ENCODE measurements around the gene LRRC74A. TPM values are rescaled to one million over a fixed set of nuclear protein-coding genes. Genes with fewer than 3 reads are reported as not detected.
"Not testable (repeated sequence)": the region's sequence is repeated elsewhere in the genome, so short reads cannot be mapped to it uniquely, and the experiment has no call there.

The LRRC74A gene
- total and polyA plus RNA-seq, 4 donors: 4.4 TPM; not detected in 3

DNA sequence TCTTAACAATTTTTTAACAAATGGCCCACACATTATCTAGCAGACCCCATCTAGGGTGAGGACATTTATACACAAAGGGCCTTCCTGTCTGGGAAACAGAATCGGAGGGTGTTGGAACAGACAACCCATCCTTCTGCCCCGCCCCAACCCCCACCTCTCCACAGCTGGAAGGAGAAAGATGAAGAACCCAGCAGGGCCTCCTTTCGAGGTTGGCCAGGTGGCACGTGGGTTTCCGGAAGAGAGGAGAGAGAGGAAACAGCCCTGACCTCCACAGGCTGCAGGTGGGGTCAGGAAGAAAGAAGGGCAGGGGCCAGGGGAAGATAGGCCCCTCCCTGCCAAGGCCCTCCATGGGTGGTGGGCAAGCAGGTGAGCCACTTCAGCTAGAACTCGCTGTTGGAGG lies 57.2 kb downstream of the LRRC74A start:
- 92 to 96% methylated on average over 6 of the region's 6 CpGs for WGBS, 2 donors
- DNase-seq (no peak), ATAC-seq (ENCODE audit: low FRiP score) (no peak)
- intact Hi-C loops (cut with DNase I): no loop called here
- H3K4me1 ChIP-seq (ENCODE audit: control insufficient read depth in 1 of 2, insufficient read depth in 2 of 2, low read length in 2 of 2): no peaks in the 10 kb centered on the region
- no peaks in the 10 kb centered on the region for H3K27me3 ChIP-seq (ENCODE audit: control insufficient read depth in 1 of 2, insufficient read depth in 2 of 2, low read length in 1 of 2)
- H3K4me3 ChIP-seq (ENCODE audit: low read length in 2 of 2): no peak overlapping the region
- no peaks in the 10 kb centered on the region for H3K9me3 ChIP-seq (ENCODE audit: control insufficient read depth, low read length)
- no peak overlapping the region for H3K27ac ChIP-seq (ENCODE audit: low read depth in 1 of 2, low read length in 2 of 2)
- no peaks in the 10 kb centered on the region for H3K36me3 ChIP-seq (ENCODE audit: control insufficient read depth in 1 of 2, insufficient read depth in 2 of 2, low read length in 1 of 2)

- H3K27ac ChIP-seq (ENCODE audit: low read depth in 1 of 2, low read length in 2 of 2): no peak overlapping the region
- no peaks in the 10 kb centered on the region for H3K9me3 ChIP-seq (ENCODE audit: control insufficient read depth, low read length)
- ATAC-seq (ENCODE audit: low FRiP score) (no peak), DNase-seq (no peak)
- H3K27me3 ChIP-seq (ENCODE audit: control insufficient read depth in 1 of 2, insufficient read depth in 2 of 2, low read length in 1 of 2): no peaks in the 10 kb centered on the region
- no peak overlapping the region for H3K4me3 ChIP-seq (ENCODE audit: low read length in 2 of 2)
- H3K36me3 ChIP-seq (ENCODE audit: control insufficient read depth in 1 of 2, insufficient read depth in 2 of 2, low read length in 1 of 2): no peaks in the 10 kb centered on the region
- intact Hi-C loops (cut with DNase I): no loop called here
- no peaks in the 10 kb centered on the region for H3K4me1 ChIP-seq (ENCODE audit: control insufficient read depth in 1 of 2, insufficient read depth in 2 of 2, low read length in 2 of 2)
- WGBS, 2 donors: 90 to 92% methylated on average over 6 of the region's 6 CpGs
Measured at GRCh38 chr14:76884394-76884793, 58.2 kb downstream of the LRRC74A start.

- Histone ChIP-seq H3K27ac (ENCODE audit: low read depth in 1 of 2, low read length in 2 of 2) (no peak overlapping the region), H3K4me1 (ENCODE audit: control insufficient read depth in 1 of 2, insufficient read depth in 2 of 2, low read length in 2 of 2) (no peaks in the 10 kb centered on the region), H3K4me3 (ENCODE audit: low read length in 2 of 2) (no peak overlapping the region), H3K9me3 (ENCODE audit: control insufficient read depth, low read length) (no peaks in the 10 kb centered on the region), H3K36me3 (ENCODE audit: control insufficient read depth in 1 of 2, insufficient read depth in 2 of 2, low read length in 1 of 2) (no peaks in the 10 kb centered on the region), H3K27me3 (ENCODE audit: control insufficient read depth in 1 of 2, insufficient read depth in 2 of 2, low read length in 1 of 2) (no peaks in the 10 kb centered on the region)
- peak; percentile 53 for ATAC-seq (ENCODE audit: low FRiP score)
- intact Hi-C loops (cut with DNase I): no loop called here
- WGBS, 2 donors: 91% methylated on average over 14 of the region's 14 CpGs
- DNase-seq: no peak
Measured at GRCh38 chr14:76884853-76885276, 58.7 kb downstream of the LRRC74A start.

DNA sequence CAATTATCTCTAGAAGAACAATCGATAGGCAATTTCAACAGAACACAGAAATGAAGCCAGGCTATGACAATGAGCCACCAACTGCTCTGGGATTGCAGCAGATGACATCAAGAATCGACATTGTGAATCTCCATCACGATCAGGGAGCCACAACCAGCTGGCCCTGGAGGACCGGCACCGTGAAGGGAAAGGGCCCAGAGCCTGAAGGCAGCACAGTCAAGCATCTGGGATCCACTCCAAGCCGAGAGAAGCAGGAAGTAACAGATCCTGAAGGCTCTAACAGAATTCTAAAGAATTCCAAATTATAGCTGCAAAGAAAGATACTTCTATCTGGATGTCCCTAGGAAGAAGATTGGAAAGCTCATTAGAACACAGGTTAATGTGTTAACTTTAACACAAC lies 61.0 kb downstream of the LRRC74A start:
- Histone ChIP-seq H3K4me3 (ENCODE audit: low read length in 2 of 2) (no peak overlapping the region), H3K9me3 (ENCODE audit: control insufficient read depth, low read length) (no peaks in the 10 kb centered on the region), H3K36me3 (ENCODE audit: control insufficient read depth in 1 of 2, insufficient read depth in 2 of 2, low read length in 1 of 2) (no peaks in the 10 kb centered on the region), H3K27me3 (ENCODE audit: control insufficient read depth in 1 of 2, insufficient read depth in 2 of 2, low read length in 1 of 2) (no peaks in the 10 kb centered on the region), H3K27ac (ENCODE audit: low read depth in 1 of 2, low read length in 2 of 2) (no peak overlapping the region), H3K4me1 (ENCODE audit: control insufficient read depth in 1 of 2, insufficient read depth in 2 of 2, low read length in 2 of 2) (no peaks in the 10 kb centered on the region)
- 25 to 27% methylated on average over 6 of the region's 6 CpGs for WGBS, 2 donors
- no peak for DNase-seq
- no peak for ATAC-seq (ENCODE audit: low FRiP score)
- intact Hi-C loops (cut with DNase I): no loop called here

DNA sequence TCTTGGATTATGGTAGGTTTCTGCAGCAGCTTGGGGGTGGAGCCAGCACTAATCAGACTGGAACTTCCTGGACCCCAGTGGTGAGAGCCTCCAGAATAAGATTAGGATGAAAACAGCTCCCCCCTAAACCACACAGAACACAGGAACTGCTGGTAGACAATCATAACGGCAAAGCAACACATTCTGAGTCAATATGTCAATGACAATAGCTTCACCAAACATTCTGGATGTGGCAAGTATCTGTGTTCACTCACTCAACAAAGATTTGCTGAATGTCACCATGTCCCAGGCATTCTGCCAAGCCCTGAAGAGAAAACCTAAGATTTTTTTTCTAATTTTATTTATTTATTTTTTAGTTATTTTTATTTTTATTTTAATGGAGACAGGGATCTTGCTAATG lies 65.2 kb downstream of the LRRC74A start:
- Histone ChIP-seq H3K9me3 (ENCODE audit: control insufficient read depth, low read length) (no peaks in the 10 kb centered on the region), H3K27ac (ENCODE audit: low read depth in 1 of 2, low read length in 2 of 2) (no peak overlapping the region), H3K36me3 (ENCODE audit: control insufficient read depth in 1 of 2, insufficient read depth in 2 of 2, low read length in 1 of 2) (no peaks in the 10 kb centered on the region), H3K4me1 (ENCODE audit: control insufficient read depth in 1 of 2, insufficient read depth in 2 of 2, low read length in 2 of 2) (no peaks in the 10 kb centered on the region), H3K4me3 (ENCODE audit: low read length in 2 of 2) (no peak overlapping the region), H3K27me3 (ENCODE audit: control insufficient read depth in 1 of 2, insufficient read depth in 2 of 2, low read length in 1 of 2) (no peaks in the 10 kb centered on the region)
- ATAC-seq (ENCODE audit: low FRiP score) (no peak), DNase-seq (no peak)
- WGBS, 2 donors: 76 to 77% methylated on average over 1 of the region's 1 CpG
- intact Hi-C loops (cut with DNase I): no loop called here

DNA sequence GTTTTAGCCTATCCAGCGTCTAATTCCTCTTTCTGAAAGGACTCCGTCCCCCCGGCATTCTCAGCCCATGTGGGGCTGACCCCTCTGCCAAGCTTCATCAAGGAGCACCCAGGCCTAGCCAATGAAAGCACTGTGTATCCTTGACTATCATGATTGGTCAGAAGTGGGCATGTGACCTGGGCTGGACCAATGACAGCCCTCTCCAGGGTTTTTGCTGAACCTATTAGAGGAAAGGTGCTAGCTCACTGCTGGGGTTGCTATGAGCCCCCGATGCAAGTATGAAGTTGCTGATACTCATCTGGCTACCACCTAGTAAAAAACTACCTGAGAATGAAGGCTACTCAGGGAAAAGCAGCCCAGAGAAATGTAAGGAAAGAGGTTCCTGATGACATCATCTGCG lies 68.1 kb downstream of the LRRC74A start:
- Histone ChIP-seq H3K27me3 (ENCODE audit: control insufficient read depth in 1 of 2, insufficient read depth in 2 of 2, low read length in 1 of 2) (no peaks in the 10 kb centered on the region), H3K9me3 (ENCODE audit: control insufficient read depth, low read length) (no peaks in the 10 kb centered on the region), H3K4me1 (ENCODE audit: control insufficient read depth in 1 of 2, insufficient read depth in 2 of 2, low read length in 2 of 2) (no peaks in the 10 kb centered on the region), H3K4me3 (ENCODE audit: low read length in 2 of 2) (no peak overlapping the region), H3K36me3 (ENCODE audit: control insufficient read depth in 1 of 2, insufficient read depth in 2 of 2, low read length in 1 of 2) (no peaks in the 10 kb centered on the region), H3K27ac (ENCODE audit: low read depth in 1 of 2, low read length in 2 of 2) (no peak overlapping the region)
- DNase-seq (no peak), ATAC-seq (ENCODE audit: low FRiP score) (no peak)
- intact Hi-C loops (cut with DNase I): no loop called here
- WGBS, 2 donors: 84 to 89% methylated on average over 5 of the region's 5 CpGs

DNA sequence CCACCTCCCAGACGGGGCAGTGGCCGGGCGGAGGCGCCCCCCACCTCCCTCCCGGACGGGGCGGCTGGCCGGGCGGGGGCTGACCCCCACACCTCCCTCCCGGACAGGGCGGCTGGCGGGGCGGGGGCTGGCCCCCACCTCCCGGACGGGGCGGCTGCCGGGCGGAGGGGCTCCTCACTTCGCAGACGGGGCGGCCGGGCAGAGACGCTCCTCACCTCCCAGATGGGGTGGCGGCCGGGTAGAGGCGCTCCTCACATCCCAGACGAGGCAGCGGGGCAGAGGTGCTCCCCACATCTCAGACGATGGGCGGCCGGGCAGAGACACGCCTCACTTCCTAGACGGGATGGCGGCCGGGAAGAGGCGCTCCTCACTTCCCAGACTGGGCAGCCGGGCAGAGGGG lies 71.8 kb downstream of the LRRC74A start:
- H3K4me3 ChIP-seq (ENCODE audit: low read length in 2 of 2); ATAC-seq (ENCODE audit: low FRiP score); H3K4me1 ChIP-seq (ENCODE audit: control insufficient read depth in 1 of 2, insufficient read depth in 2 of 2, low read length in 2 of 2); H3K9me3 ChIP-seq (ENCODE audit: control insufficient read depth, low read length); intact Hi-C loops (cut with DNase I); H3K27me3 ChIP-seq (ENCODE audit: control insufficient read depth in 1 of 2, insufficient read depth in 2 of 2, low read length in 1 of 2); H3K36me3 ChIP-seq (ENCODE audit: control insufficient read depth in 1 of 2, insufficient read depth in 2 of 2, low read length in 1 of 2); H3K27ac ChIP-seq (ENCODE audit: low read depth in 1 of 2, low read length in 2 of 2); DNase-seq: not testable (repeated sequence)
- WGBS, 2 donors: 96 to 97% methylated on average over 26 to 37 of the region's 37 CpGs

- 48 to 50% methylated on average over 4 of the region's 4 CpGs for WGBS, 2 donors
- H3K4me1 ChIP-seq (ENCODE audit: control insufficient read depth in 1 of 2, insufficient read depth in 2 of 2, low read length in 2 of 2): peaks cover 0 to 3% of the 10 kb centered on the region in 2 donors
- no peaks in the 10 kb centered on the region for H3K36me3 ChIP-seq (ENCODE audit: control insufficient read depth in 1 of 2, insufficient read depth in 2 of 2, low read length in 1 of 2)
- no peak for DNase-seq
- intact Hi-C loops (cut with DNase I): no loop called here
- H3K27ac ChIP-seq (ENCODE audit: low read depth in 1 of 2, low read length in 2 of 2): peak overlapping the region in 1 of 2 donors; percentile 93
- H3K9me3 ChIP-seq (ENCODE audit: control insufficient read depth, low read length): no peaks in the 10 kb centered on the region
- no peak for ATAC-seq (ENCODE audit: low FRiP score)
- no peaks in the 10 kb centered on the region for H3K27me3 ChIP-seq (ENCODE audit: control insufficient read depth in 1 of 2, insufficient read depth in 2 of 2, low read length in 1 of 2)
- no peak overlapping the region for H3K4me3 ChIP-seq (ENCODE audit: low read length in 2 of 2)
Measured at GRCh38 chr14:76900682-76901081, 74.5 kb downstream of the LRRC74A start.

- 30 to 31% methylated on average over 6 of the region's 6 CpGs for WGBS, 2 donors
- DNase-seq (no peak), ATAC-seq (ENCODE audit: low FRiP score) (peak; percentile 39)
- no peaks in the 10 kb centered on the region for H3K27me3 ChIP-seq (ENCODE audit: control insufficient read depth in 1 of 2, insufficient read depth in 2 of 2, low read length in 1 of 2)
- H3K27ac ChIP-seq (ENCODE audit: low read depth in 1 of 2, low read length in 2 of 2): peak overlapping the region in 1 of 2 donors; percentile 93
- no peak overlapping the region for H3K4me3 ChIP-seq (ENCODE audit: low read length in 2 of 2)
- intact Hi-C loops (cut with DNase I): no loop called here
- no peaks in the 10 kb centered on the region for H3K9me3 ChIP-seq (ENCODE audit: control insufficient read depth, low read length)
- no peaks in the 10 kb centered on the region for H3K36me3 ChIP-seq (ENCODE audit: control insufficient read depth in 1 of 2, insufficient read depth in 2 of 2, low read length in 1 of 2)
- peaks cover 0 to 3% of the 10 kb centered on the region in 2 donors for H3K4me1 ChIP-seq (ENCODE audit: control insufficient read depth in 1 of 2, insufficient read depth in 2 of 2, low read length in 2 of 2)
Measured at GRCh38 chr14:76901171-76902055, 75.2 kb downstream of the LRRC74A start.
